HG03103 (cell line): Measurements from ENCODE around the gene FBF1.
A peak's percentile ranks its signal among the peaks of the same experiment; 100 is the strongest.
"Not testable (repeated sequence)": the region's sequence is repeated elsewhere in the genome, so short reads cannot be mapped to it uniquely, and the experiment has no call there.

Source experiments
- ATAC-seq: cut with Tn5 transposase; IDR thresholded peaks from one replicate; pipeline ENCODE4 v1.9.1; 2021; ENCODE audit warnings: low read depth; ENCODE audit not compliant: unreplicated experiment

The FBF1 gene

GRCh38 chr17:75897160-75898019, 43.5 kb downstream of the FBF1 start:
- no peak for ATAC-seq

DNA sequence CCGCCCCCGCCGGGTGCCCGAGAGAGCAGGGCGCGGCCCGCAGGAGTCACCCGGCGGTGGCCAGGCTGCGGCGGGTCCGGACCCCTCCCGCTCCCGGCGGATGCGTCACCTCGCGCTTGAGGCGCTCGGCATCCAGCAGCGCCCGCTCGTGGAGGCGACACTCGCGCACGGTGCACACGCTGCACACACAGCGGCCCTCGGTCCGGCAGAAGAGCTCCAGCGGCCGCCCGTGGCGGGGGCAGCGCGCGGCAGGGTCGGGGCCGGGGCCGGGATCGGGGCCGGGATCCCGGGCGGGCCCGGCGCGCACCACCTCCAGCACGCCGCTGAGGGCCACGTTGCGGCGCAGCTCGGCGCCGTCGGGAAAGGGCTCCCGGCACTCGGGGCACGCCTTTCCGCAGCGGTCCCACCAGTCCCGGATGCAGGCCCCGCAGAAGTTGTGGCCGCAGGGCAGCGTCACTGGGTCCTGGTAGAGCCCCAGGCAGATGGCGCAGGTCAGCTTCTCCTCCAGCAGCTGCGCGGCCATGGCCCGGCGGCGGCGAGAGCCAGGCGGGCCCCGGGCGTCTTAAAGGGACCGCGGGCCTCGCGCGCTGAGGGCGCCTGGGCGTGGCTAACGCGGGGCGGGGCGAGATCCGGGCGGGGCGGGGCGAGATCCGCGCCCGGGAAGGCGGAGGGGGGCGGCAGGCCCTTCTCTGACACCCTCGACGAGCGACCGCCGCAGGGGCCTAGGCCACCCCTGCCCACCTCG, 44.3 kb downstream of the FBF1 start, which contains the start of gene TRIM65:
TSS of gene TRIM65 (minus strand) at position 537 of the 745 bp plus-strand sequence. CDS start at position 523, 14 bp downstream.
- peak; percentile 48 for ATAC-seq

- ATAC-seq: no peak
Observed at GRCh38 chr17:75895370-75896155, 45.3 kb downstream of the FBF1 start.

- no peak for ATAC-seq
Observed at GRCh38 chr17:75894049-75894733, 46.7 kb downstream of the FBF1 start.

GRCh38 chr17:75893305-75894048, 47.4 kb downstream of the FBF1 start:
- ATAC-seq: no peak

GRCh38 chr17:75892556-75893224, 48.2 kb downstream of the FBF1 start:
- ATAC-seq: no peak

- ATAC-seq: no peak
Observed at GRCh38 chr17:75891605-75892555, 49.0 kb downstream of the FBF1 start.

- ATAC-seq: no peak
Observed at GRCh38 chr17:75891022-75891604, 49.7 kb downstream of the FBF1 start.

GRCh38 chr17:75889454-75889853, 51.4 kb downstream of the FBF1 start:
- no peak for ATAC-seq

DNA sequence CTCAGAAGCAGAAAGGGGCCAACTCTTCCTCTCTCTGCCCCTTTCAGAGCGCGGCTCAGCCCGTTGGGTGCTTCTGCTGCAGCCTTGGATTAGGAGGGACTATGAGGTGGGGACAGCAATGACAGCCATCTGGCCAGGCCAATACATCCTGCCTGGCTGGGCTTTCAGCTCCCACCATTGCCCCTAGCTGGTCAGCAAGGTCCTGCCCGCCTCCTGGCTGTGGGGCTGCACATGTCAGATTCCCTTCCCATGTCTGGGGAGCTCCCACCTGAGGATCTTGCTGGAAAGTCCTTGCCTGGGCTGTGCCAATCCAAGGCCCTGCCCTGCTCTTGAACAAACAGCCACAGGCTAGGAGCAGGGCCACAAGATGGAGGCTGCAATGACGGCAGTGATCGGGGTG, 52.4 kb downstream of the FBF1 start:
- ATAC-seq: no peak

DNA sequence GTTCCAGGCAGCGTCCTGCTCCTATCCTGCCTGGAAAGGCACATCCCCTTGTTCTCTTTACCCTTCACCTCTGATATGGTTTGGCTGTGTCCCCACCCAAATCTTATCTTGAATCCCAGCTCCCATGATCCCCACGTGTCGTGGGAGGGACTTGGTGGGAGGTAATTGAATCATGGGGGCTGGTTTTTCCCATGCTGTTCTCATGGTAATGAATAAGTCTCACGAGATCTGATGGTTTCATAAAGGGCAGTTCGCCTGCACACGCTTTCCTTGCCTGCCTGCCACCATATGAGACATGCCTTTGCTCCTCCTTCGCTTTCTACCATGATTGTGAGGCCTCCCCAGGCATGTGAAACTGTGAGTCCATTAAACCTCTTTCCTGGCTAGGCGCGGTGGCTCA, 55.0 kb downstream of the FBF1 start:
- ATAC-seq: not testable (repeated sequence)

- ATAC-seq: no peak
Observed at GRCh38 chr17:75885431-75885830, 55.4 kb downstream of the FBF1 start.

DNA sequence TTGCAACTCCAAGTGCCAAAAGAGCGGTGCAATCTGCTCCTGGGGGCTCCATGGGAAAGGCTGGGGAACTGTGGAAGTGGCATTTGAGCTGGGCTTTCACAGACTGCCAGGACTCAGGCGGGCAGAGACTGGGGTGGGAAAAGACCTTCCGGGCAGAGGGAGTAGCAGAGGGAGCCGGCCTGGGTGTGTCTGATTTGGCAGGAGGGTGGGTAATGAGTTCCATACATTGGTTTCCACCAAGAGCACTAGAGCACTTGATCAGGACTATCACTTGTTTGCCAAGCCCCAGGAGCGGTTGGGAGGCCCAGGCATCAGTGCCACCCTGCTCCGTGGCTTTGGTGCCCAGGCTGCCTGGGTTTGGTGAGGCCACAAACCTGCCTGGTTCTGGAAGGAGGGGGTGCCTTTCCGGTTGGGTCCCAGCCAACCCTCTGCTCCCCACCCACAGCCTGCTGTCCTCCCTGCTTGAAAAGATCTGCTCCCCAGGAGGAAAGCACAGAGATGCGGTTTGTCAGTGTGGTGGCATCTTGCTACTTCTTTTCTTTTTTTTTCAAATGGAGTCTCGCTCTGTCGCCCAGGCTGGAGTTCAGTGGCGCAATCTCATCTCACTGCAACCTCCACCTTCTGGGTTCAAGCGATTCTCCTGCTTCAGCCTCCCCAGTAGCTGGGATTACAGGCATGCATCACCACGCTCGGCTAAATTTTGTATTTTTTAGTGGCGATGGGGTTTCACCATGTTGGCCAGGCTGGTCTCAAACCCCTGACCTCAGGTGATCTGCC, 59.0 kb downstream of the FBF1 start:
- no peak for ATAC-seq

- no peak for ATAC-seq
Observed at GRCh38 chr17:75880266-75880665, 60.6 kb downstream of the FBF1 start.

GRCh38 chr17:75878174-75878998, 62.5 kb downstream of the FBF1 start, which contains the start of gene TRIM47:
TRIM47 (minus strand) TSS chr17:75878581; CDS start chr17:75878548, 33 bp downstream.
- no peak for ATAC-seq

- no peak for ATAC-seq
Observed at GRCh38 chr17:75877752-75878173, 63.1 kb downstream of the FBF1 start.
